GM12878 (cell line): ENCODE results near the gene TOLLIP. TPM values are rescaled to one million over a fixed set of nuclear protein-coding genes. Genes with fewer than 3 reads are reported as not detected.

Experiments
- CBFB ChIP-seq: IDR thresholded peaks from 2 replicates; pipeline ENCODE4 v1.6.1; 2016; ENCODE audit warnings: antibody characterized with exemption, low read depth
- FOS ChIP-seq: IDR thresholded peaks from 3 replicates; pipeline ENCODE4 v1.6.1; 2011; ENCODE audit warnings: borderline replicate concordance; ENCODE audit not compliant: insufficient read length; ENCODE audit errors: extremely low read depth
- HDAC6 ChIP-seq: fragments of 200-600 bp; sonication (generic); IDR thresholded peaks from one replicate; pipeline ENCODE4 v1.8.0; 2017; ENCODE audit warnings: antibody characterized with exemption; ENCODE audit not compliant: unreplicated experiment
- KAT2A ChIP-seq: conservative IDR thresholded peaks from 2 replicates; pipeline ENCODE4 v1.6.1; 2011; ENCODE audit warnings: low read depth, low read length; ENCODE audit not compliant: control insufficient read depth
- NFYA ChIP-seq: IDR thresholded peaks from 2 replicates; pipeline ENCODE4 v1.6.1; 2011; ENCODE audit warnings: low read depth, mild to moderate bottlenecking, low read length, improper control_type of control experiment, borderline replicate concordance
- POU2F2 ChIP-seq: IDR thresholded peaks from 3 replicates; pipeline ENCODE4 v1.6.1; 2011; ENCODE audit warnings: low read depth, mild to moderate bottlenecking, low read length, borderline replicate concordance
- polyA plus RNA-seq, 11 experiments: library from polyadenylated mRNA; depleted of rRNA in 4 of 11; unstranded in 6 of 11; stranded (reverse) in 5 of 11; fragments of >200 nt; fragmentation: Nextera tagmentation in 4 of 11; fragmentation: Illumina TruSeq in 1 of 11; extraction: Ambion mirVana in 4 of 11; extraction: Trizol in 1 of 11; gene quantifications; 1 replicate in 1 of 11; 2 replicates in 10 of 11; pipeline versions ENCODE4 v1.2.1 to v1.2.3, GENCODE V29; 2011 to 2016; ENCODE audit warnings: inconsistent platforms in 2 of 11, missing spikeins in 2 of 11, low read depth in 1 of 11
- total RNA-seq, 4 experiments: library from RNA; depleted of rRNA in 3 of 4; stranded (reverse); fragments of >200 nt in 3 of 4; fragmentation: Illumina TruSeq in 1 of 4; extraction: Trizol in 1 of 4; gene quantifications; 2 replicates each; pipeline versions ENCODE4 v1.2.1 to v1.2.3, GENCODE V29; 2013 to 2021
- TF ChIP-seq, protein P1 (sequence below): fragments of 450-650 bp; IDR thresholded peaks from 2 replicates; pipeline ENCODE4 v1.6.1; 2017; ENCODE audit warnings: mild to moderate bottlenecking, moderate library complexity
- TF ChIP-seq, protein P2 (sequence below): fragments of 450-650 bp; IDR thresholded peaks from 2 replicates; pipeline ENCODE4 v1.6.1; 2017; ENCODE audit warnings: antibody characterized with exemption, mild to moderate bottlenecking, moderate library complexity
- TF ChIP-seq, protein P3 (sequence below): fragments of 450-650 bp; IDR thresholded peaks from 2 replicates; pipeline ENCODE4 v1.6.1; 2017; ENCODE audit warnings: mild to moderate bottlenecking, moderate library complexity

TOLLIP gene
- total and polyA plus RNA-seq, 10 of the 15 experiments (the other 5 are each of a cell fraction or from before 2014, with no cell fraction given) = 0.47 to 39.5 (median 21.6) TPM

DNA sequence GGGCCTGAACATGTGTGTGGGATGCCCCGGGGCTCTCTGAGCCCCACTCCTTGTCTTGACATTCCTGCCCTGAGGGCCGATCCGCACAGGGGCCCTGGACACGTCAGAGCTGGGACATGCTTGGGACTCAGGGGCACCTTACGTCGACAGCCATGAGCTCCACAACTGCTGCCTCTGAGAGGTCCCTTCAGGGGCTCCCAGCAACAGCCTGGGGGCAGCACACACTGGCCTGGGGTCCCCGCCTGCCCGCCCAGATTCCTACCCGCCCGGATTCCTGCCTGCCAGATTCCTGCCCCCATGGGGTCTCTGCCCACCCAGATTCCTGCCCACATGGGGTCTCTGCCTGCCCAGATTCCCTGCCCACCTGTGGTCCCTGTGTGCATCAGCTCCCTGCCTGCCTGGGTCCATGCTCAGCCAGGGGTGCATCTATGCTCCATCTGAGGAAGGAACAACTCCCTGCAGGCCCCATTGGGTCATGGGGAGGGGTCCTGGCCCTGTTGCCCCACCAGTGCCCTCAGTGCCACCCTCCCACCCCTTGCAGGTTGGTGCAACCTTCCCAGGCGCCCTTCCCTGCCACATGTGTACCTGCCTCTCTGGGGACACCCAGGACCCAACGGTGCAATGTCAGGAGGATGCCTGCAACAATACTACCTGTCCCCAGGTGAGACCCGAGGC is 50.9 kb downstream of the TOLLIP start (continued):
- TF ChIP-seq, protein P1, sequence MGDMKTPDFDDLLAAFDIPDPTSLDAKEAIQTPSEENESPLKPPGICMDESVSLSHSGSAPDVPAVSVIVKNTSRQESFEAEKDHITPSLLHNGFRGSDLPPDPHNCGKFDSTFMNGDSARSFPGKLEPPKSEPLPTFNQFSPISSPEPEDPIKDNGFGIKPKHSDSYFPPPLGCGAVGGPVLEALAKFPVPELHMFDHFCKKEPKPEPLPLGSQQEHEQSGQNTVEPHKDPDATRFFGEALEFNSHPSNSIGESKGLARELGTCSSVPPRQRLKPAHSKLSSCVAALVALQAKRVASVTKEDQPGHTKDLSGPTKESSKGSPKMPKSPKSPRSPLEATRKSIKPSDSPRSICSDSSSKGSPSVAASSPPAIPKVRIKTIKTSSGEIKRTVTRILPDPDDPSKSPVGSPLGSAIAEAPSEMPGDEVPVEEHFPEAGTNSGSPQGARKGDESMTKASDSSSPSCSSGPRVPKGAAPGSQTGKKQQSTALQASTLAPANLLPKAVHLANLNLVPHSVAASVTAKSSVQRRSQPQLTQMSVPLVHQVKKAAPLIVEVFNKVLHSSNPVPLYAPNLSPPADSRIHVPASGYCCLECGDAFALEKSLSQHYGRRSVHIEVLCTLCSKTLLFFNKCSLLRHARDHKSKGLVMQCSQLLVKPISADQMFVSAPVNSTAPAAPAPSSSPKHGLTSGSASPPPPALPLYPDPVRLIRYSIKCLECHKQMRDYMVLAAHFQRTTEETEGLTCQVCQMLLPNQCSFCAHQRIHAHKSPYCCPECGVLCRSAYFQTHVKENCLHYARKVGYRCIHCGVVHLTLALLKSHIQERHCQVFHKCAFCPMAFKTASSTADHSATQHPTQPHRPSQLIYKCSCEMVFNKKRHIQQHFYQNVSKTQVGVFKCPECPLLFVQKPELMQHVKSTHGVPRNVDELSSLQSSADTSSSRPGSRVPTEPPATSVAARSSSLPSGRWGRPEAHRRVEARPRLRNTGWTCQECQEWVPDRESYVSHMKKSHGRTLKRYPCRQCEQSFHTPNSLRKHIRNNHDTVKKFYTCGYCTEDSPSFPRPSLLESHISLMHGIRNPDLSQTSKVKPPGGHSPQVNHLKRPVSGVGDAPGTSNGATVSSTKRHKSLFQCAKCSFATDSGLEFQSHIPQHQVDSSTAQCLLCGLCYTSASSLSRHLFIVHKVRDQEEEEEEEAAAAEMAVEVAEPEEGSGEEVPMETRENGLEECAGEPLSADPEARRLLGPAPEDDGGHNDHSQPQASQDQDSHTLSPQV = no peak
- TF ChIP-seq NFYA (no peak), HDAC6 (no peak), POU2F2 (no peak), KAT2A (no peak), FOS (no peak), CBFB (no peak)
- TF ChIP-seq, protein P2, sequence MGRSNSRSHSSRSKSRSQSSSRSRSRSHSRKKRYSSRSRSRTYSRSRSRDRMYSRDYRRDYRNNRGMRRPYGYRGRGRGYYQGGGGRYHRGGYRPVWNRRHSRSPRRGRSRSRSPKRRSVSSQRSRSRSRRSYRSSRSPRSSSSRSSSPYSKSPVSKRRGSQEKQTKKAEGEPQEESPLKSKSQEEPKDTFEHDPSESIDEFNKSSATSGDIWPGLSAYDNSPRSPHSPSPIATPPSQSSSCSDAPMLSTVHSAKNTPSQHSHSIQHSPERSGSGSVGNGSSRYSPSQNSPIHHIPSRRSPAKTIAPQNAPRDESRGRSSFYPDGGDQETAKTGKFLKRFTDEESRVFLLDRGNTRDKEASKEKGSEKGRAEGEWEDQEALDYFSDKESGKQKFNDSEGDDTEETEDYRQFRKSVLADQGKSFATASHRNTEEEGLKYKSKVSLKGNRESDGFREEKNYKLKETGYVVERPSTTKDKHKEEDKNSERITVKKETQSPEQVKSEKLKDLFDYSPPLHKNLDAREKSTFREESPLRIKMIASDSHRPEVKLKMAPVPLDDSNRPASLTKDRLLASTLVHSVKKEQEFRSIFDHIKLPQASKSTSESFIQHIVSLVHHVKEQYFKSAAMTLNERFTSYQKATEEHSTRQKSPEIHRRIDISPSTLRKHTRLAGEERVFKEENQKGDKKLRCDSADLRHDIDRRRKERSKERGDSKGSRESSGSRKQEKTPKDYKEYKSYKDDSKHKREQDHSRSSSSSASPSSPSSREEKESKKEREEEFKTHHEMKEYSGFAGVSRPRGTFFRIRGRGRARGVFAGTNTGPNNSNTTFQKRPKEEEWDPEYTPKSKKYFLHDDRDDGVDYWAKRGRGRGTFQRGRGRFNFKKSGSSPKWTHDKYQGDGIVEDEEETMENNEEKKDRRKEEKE = no peak
- TF ChIP-seq, protein P3, sequence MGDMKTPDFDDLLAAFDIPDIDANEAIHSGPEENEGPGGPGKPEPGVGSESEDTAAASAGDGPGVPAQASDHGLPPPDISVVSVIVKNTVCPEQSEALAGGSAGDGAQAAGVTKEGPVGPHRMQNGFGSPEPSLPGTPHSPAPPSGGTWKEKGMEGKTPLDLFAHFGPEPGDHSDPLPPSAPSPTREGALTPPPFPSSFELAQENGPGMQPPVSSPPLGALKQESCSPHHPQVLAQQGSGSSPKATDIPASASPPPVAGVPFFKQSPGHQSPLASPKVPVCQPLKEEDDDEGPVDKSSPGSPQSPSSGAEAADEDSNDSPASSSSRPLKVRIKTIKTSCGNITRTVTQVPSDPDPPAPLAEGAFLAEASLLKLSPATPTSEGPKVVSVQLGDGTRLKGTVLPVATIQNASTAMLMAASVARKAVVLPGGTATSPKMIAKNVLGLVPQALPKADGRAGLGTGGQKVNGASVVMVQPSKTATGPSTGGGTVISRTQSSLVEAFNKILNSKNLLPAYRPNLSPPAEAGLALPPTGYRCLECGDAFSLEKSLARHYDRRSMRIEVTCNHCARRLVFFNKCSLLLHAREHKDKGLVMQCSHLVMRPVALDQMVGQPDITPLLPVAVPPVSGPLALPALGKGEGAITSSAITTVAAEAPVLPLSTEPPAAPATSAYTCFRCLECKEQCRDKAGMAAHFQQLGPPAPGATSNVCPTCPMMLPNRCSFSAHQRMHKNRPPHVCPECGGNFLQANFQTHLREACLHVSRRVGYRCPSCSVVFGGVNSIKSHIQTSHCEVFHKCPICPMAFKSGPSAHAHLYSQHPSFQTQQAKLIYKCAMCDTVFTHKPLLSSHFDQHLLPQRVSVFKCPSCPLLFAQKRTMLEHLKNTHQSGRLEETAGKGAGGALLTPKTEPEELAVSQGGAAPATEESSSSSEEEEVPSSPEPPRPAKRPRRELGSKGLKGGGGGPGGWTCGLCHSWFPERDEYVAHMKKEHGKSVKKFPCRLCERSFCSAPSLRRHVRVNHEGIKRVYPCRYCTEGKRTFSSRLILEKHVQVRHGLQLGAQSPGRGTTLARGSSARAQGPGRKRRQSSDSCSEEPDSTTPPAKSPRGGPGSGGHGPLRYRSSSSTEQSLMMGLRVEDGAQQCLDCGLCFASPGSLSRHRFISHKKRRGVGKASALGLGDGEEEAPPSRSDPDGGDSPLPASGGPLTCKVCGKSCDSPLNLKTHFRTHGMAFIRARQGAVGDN = no peak
